ENCODE results near the gene DCDC2C. TPM values are rescaled to one million over a fixed set of nuclear protein-coding genes. Genes with fewer than 3 reads are reported as not detected.

Gene DCDC2C
- total RNA-seq, 1 donor from 2014 or later = not detected

DNA sequence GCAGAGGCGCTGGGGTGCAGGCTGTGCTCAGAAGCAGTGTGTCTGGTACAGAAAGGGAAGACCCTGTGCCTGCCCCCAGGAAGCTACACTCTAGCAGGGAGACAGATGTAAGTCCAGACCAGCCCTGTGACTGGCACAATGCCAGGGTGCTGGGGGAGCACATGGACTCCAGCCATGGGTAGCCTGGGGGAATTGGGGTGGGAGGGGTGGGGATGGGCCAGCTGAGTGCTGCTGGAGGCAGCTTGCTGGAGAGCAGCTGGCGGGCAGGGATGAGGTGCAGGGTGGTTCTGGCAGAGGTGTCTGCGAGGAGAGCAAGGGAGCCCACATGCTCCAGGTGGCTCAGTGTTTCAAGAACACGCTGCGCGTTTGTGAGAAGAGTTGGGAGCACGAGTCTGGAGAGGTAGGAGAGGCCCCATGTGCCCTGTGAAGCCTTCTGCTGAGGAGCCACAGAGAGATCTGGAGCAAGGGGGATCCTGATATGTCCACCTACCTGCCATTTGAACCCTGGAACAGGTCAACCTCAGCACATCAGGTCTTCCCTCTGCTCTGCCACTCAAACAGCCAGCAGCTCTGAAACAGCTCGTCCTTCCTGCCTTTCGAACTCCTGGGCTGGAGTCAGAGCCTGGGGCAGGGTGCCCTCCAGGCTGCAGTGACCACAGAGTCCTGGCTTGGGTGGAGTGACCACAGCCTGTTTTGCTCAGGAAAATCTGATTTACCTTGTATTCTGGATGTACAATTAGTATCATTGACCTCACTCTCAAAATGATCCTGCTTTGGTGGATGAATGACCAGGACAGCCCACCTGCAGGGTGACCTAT is 30.3 kb upstream of the DCDC2C start:
- DNase-seq (ENCODE audit: low read depth, low spot score) = no peak

DNA sequence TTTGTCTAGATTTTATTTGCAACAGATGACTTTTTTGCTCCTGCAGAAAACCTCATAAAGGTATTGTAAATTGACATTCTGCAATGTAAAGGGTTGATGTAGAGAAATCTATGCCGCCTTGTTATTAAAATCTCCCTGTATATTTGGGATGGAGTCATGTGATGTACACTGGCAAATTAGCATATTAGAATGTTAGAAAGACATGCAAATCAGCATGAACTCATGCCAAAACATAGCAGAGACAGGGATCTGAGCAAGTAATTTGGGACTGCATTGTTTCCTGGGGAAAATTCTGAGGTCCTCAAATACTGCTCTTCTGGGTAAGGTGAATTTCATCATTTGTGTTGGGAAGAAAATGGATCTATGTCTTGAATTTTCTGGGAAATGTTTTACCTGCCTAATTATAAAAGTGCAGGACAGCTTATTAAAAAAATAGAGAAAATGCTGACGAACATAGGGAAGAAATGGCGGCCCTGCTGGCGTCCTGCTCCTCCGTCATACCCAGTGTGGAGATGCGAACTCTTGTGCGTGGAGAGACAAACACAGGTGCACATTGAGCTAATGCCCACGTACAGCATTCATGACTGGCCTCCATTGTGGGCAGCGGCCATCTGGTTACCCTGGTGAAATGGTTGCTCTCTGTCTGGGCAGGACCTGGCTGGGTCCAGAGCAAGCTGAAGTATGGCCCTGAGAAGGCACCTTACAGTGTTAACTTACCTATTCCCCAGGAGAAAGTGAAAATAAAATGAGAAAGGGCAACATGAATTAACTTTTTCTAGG is 29.1 kb upstream of the DCDC2C start:
- DNase-seq (ENCODE audit: low read depth, low spot score) = no peak

GRCh38 chr2:3675687-3676086 is 27.7 kb upstream of the DCDC2C start:
- DNase-seq (ENCODE audit: low read depth, low spot score) = no peak

- DNase-seq (ENCODE audit: low read depth, low spot score) = no peak
Observed at GRCh38 chr2:3677436-3677835, 25.9 kb upstream of the DCDC2C start.

GRCh38 chr2:3678212-3678611 is 25.2 kb upstream of the DCDC2C start:
- DNase-seq (ENCODE audit: low read depth, low spot score) = no peak

DNA sequence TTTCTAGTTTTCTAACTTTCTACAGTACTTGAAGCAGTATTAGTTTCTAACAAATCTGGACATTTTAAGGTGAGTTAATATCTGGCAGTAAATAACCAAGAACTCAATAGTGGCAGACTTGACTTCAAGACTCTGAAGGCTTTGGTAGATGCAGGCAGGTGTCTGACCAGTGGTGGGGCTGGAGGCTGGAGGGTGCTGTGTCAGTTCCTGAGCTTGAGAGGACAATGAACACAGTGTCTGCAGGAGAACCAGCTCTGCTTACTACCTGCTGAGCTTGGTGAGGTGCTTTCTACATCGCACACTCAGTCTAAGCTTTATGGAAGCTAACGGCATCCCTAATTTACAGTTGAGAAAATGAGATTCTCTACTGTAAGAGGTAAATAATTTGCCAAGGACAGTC is 24.2 kb upstream of the DCDC2C start:
- no peak for DNase-seq (ENCODE audit: low read depth, low spot score)

DNA sequence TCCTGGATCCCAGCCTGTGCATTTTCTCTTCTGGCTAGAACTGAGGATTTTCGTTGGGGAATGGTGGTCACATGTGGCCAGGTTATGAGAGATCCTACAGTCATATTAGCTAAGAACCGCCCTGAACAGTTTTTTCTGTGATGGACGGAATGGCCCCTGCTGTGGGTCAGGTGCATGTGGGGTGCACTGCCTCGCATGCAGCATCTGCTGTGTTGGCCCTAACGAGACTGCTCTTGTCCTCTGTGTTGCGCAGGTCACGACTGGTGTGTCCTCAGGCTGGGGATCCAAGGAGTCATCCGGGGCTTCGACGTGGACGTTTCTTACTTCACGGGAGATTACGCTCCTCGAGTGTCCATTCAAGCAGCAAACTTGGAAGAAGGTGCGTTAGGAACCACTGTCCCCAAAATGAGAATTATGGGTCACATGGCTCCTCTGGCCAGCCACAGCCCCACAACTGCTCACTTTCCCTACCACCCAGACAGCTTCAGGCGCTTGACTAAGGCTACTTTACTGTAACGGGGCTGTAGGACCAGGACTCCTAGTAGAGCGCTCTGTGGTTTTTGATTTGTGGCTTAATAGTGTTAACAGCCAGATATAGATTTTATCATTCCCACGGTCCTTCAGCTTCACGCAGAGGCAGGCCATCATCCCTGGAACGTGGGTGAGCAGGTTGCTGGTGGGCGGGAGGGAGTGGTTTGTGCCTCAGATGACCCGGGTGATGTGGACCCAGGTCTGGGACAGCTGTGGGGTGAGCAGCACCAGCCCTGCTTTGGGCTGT is 23.6 kb upstream of the DCDC2C start:
- DNase-seq (ENCODE audit: low read depth, low spot score) = no peak

- DNase-seq (ENCODE audit: low read depth, low spot score) = no peak
Observed at GRCh38 chr2:3680548-3681345, 22.6 kb upstream of the DCDC2C start.

- no peak for DNase-seq (ENCODE audit: low read depth, low spot score)
Observed at GRCh38 chr2:3681625-3682024, 21.8 kb upstream of the DCDC2C start.

DNA sequence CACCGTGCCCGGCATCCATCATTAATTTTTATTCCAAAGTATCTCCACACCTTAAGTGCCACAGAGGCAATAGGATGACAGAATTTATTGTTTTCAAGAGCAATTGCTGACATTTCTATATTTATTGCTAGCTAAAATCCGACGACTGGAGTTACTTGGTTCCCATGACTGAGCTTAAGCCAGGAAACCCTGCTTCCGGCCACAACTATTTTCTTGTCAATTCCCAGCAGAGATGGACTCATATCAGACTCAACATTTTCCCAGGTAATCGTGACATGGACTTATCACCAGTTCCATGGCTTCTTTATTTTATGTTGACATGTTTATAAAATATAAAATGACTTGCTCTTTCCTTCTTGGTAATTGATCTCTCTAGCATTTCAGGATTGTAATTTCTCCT is 20.6 kb upstream of the DCDC2C start:
- no peak for DNase-seq (ENCODE audit: low read depth, low spot score)

DNA sequence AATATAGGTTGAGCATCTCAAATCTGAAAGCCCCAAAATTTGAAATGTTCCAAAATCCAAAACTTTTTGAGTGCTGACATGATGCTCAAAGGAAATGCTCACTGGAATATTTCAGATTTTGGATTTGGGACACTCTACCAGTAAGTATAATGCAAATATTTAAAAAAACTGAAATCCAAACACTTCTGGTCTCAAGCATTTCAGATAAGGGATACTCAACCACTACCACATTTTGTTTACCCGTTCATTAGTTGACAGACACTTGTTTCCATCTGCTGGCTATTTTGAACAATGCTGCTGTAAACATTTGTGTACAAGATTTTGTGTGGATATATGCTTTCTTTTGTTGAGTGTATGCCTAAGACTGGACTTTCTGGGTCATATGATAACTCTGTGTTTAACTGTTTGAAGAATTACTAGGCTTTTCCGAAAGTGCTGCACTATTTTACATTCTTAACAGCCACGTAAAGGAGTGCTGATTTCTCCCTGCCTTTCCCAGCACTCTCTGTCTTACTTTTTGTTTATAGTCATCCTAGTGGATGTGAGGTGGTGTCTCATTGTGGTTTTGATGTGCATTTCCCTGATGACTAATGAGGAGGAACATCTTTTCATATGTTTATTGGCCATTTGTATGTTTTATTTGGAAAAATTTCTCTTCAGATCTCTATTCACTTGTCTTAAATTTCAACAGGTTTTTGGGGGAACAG is 19.5 kb upstream of the DCDC2C start:
- no peak for DNase-seq (ENCODE audit: low read depth, low spot score)

DNA sequence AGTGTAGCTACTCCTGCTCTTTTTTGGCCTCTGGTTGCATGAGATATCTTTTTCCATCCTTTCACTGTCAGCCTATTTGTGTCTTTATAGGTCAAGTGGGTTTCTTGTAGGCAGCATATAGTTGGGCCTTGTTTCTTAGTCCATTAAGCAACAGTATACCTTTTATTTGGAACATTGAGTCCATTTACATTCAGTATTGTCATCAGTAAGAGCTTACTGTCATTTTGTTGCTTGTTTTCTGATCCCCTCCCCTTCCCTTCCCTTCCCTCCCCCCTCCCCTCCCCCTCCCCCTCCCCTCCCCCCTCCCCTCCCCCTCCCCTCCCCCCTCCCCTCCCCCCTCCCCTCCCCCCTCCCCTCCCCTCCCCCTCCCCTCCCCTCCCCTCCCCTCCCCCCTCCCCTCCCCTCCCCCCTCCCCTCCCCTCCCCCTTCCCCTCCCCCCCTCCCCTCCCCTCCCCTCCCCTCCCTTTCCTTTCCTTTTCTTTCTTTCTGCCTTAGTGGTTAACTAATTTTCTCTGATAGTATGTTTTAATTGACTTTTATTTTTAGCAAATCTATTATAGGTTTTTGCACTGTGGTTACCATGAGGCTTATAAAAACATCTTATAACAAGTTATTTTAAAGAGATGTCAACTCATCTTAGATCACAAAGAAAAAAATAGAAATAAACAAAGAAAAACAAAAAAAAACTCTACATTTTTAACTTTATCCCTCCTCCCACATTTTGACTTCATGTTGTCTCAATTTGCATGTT is 13.2 kb upstream of the DCDC2C start:
- no peak for DNase-seq (ENCODE audit: low read depth, low spot score)

- no peak for DNase-seq (ENCODE audit: low read depth, low spot score)
Observed at GRCh38 chr2:3692375-3692774, 11.0 kb upstream of the DCDC2C start.

GRCh38 chr2:3696545-3696944 is 6.8 kb upstream of the DCDC2C start:
- no peak for DNase-seq (ENCODE audit: low read depth, low spot score)

DNA sequence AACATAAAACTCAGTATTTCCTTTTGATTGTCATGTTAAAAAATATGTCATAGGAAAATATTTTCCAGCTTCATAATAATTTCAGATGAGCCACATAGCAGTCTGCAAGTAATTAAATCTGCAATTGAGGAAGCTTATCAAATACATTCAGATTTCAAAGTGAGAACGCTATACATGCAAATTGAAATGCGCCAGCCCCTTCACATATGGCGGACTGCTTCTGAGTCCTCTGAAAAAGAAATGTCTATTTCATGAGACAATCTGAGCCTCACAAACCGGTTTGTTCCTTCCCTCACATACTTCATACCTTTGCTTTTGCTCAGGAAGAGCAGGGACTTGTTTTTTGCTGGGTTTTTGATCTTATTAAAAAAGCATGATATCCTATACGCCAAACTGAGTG is 2.3 kb upstream of the DCDC2C start:
- DNase-seq (ENCODE audit: low read depth, low spot score) = no peak

- no peak for DNase-seq (ENCODE audit: low read depth, low spot score)
Observed at GRCh38 chr2:3703757-3704355, 481 bp downstream of the DCDC2C start.

GRCh38 chr2:3704692-3705091 is 1.3 kb downstream of the DCDC2C start:
- no peak for DNase-seq (ENCODE audit: low read depth, low spot score)

- DNase-seq (ENCODE audit: low read depth, low spot score) = no peak
Observed at GRCh38 chr2:3705782-3706181, 2.4 kb downstream of the DCDC2C start.

DNA sequence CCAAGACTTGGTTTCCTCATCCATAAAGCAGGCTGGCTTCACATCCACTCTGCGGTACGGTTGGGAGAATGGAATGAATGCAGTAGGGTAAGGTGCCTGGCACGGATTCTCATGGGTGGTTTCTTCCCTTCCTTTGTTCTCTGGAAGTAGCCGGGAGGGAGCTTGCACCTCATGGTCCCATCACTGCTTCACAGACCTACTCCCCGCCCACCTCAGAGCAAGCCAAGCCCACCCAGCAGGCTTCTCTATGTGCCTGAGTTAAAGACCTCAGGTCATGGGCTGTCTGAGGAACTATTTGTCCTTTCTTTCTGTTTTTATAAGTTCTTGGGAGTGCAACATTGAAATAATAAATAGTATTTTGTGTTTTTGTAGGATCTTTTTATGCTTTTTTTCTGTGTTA is 3.5 kb downstream of the DCDC2C start:
- no peak for DNase-seq (ENCODE audit: low read depth, low spot score)
